ENCODE data around the gene MRPL34. TPM values are rescaled to one million over a fixed set of nuclear protein-coding genes. Genes with fewer than 3 reads are reported as not detected.

MRPL34 gene
- total and polyA plus RNA-seq, 9 of the 15 experiments (the other 6 are each of a cell fraction or from before 2014, with no cell fraction given) = 11.5 to 256 (median 72.5) TPM

DNA sequence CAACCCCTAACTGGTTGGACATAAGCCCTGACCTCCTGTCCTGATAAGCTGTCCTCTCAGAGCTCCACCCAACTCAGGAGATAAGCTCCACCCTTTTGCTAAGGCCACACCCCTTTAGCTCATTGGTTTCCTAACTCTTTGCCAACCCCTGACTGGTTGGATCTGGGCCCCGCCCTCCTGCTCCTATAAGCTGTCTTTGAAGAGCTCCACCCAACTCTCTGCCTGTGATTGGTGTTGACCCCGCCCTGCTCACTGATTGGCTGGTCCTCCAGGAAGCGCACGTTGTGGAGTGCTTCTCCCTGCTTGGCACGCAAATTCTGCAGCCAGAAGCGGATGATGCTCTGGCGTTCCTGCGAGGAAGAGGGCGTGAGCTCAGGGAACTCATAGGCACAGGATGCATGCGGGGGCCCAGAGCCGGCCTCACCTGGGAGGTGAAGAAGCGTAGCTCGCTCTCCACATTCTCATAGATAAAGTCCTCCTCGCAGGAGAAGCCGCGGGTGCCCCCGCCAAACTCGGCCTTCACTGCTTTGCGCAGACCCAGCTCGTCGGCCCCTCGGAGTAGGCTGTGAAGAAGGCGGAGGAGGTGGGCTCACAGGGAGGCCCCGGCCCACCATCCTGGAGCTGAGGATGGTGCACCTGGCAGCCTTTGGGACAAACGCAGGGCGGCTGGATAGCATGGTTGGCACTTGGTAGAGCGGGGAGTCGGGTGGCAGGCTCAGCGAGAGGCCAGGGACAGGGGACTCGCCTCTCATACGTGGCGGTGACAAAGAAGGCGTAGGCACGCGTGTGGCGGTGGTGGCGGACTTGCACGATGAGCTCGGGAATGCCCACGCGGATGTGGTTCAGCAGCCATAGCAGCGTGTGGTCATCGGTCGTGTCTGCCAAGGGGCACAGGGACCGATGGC, 27.3 kb downstream of the MRPL34 start (continued):
- TF ChIP-seq HMGXB4 (CRISPR knock-in tag; IDR thresholded peaks at IDR 0.05) (no peak; the same call in 1 of the 2 replicates), ZNF518B (CRISPR knock-in tag; IDR thresholded peaks at IDR 0.05) (no peak), EZH2 (IDR thresholded peaks at IDR 0.05; ENCODE audit: borderline replicate concordance, low read depth, low read length) (no peak), PHF8 (IDR thresholded peaks at IDR 0.05; ENCODE audit: borderline replicate concordance, low read length) (no peak), KLF10 (CRISPR knock-in tag; IDR thresholded peaks at IDR 0.05) (no peak), NKRF (IDR thresholded peaks at IDR 0.05; ENCODE audit: borderline replicate concordance) (no peak), ZNF224 (CRISPR knock-in tag; IDR thresholded peaks at IDR 0.05) (no peak), RB1 (IDR thresholded peaks at IDR 0.05; ENCODE audit: low read depth) (0 out of 2 replicates have a peak, but pooled peaks have one; percentile 20), DEAF1 (CRISPR knock-in tag; IDR thresholded peaks at IDR 0.05) (no peak), ETS2 (tag; IDR thresholded peaks at IDR 0.05; ENCODE audit: borderline replicate concordance, poor library complexity, severe bottlenecking) (no peak)
- TF ChIP-seq, protein P1, sequence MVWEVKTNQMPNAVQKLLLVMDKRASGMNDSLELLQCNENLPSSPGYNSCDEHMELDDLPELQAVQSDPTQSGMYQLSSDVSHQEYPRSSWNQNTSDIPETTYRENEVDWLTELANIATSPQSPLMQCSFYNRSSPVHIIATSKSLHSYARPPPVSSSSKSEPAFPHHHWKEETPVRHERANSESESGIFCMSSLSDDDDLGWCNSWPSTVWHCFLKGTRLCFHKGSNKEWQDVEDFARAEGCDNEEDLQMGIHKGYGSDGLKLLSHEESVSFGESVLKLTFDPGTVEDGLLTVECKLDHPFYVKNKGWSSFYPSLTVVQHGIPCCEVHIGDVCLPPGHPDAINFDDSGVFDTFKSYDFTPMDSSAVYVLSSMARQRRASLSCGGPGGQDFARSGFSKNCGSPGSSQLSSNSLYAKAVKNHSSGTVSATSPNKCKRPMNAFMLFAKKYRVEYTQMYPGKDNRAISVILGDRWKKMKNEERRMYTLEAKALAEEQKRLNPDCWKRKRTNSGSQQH (CRISPR knock-in tag; IDR thresholded peaks at IDR 0.05) = no peak
- TF ChIP-seq, protein P2, sequence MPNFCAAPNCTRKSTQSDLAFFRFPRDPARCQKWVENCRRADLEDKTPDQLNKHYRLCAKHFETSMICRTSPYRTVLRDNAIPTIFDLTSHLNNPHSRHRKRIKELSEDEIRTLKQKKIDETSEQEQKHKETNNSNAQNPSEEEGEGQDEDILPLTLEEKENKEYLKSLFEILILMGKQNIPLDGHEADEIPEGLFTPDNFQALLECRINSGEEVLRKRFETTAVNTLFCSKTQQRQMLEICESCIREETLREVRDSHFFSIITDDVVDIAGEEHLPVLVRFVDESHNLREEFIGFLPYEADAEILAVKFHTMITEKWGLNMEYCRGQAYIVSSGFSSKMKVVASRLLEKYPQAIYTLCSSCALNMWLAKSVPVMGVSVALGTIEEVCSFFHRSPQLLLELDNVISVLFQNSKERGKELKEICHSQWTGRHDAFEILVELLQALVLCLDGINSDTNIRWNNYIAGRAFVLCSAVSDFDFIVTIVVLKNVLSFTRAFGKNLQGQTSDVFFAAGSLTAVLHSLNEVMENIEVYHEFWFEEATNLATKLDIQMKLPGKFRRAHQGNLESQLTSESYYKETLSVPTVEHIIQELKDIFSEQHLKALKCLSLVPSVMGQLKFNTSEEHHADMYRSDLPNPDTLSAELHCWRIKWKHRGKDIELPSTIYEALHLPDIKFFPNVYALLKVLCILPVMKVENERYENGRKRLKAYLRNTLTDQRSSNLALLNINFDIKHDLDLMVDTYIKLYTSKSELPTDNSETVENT (CRISPR knock-in tag; IDR thresholded peaks at IDR 0.05) = no peak

Measured in K562 (cell line).